Upper lobe of left lung (tissue), 4 donors: ENCODE measurements around the gene OPN5.

ENCODE experiments used
- POLR2A ChIP-seq, 4 donors: fragments of 450-650 bp; IDR thresholded peaks; one replicate each; pipeline ENCODE4 v1.5.1; 2016 to 2017; ENCODE audit warnings: antibody characterized with exemption in 4 of 4, mild to moderate bottlenecking in 2 of 4
- POLR2AphosphoS5 ChIP-seq, 2 donors: sonication (generic); formaldehyde crosslinking; IDR thresholded peaks; one replicate each; pipeline ENCODE4 v1.5.1; 2017; ENCODE audit warnings: antibody characterized with exemption in 2 of 2
- TF ChIP-seq, protein P1 (sequence below), 6 experiments: fragments of 450-650 bp in 4 of 6; fragments of 200-600 bp in 2 of 6; sonication (generic) in 2 of 6; IDR thresholded peaks; one replicate each; pipeline ENCODE4 v1.5.1; 2016 to 2019; ENCODE audit warnings: antibody characterized with exemption in 6 of 6

- TF ChIP-seq, protein P1, sequence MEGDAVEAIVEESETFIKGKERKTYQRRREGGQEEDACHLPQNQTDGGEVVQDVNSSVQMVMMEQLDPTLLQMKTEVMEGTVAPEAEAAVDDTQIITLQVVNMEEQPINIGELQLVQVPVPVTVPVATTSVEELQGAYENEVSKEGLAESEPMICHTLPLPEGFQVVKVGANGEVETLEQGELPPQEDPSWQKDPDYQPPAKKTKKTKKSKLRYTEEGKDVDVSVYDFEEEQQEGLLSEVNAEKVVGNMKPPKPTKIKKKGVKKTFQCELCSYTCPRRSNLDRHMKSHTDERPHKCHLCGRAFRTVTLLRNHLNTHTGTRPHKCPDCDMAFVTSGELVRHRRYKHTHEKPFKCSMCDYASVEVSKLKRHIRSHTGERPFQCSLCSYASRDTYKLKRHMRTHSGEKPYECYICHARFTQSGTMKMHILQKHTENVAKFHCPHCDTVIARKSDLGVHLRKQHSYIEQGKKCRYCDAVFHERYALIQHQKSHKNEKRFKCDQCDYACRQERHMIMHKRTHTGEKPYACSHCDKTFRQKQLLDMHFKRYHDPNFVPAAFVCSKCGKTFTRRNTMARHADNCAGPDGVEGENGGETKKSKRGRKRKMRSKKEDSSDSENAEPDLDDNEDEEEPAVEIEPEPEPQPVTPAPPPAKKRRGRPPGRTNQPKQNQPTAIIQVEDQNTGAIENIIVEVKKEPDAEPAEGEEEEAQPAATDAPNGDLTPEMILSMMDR (IDR thresholded peaks at IDR 0.05), result no peak
- TF ChIP-seq POLR2AphosphoS5 (IDR thresholded peaks at IDR 0.05), result no peak
- no peak for TF ChIP-seq POLR2A (IDR thresholded peaks at IDR 0.05)
Observed at GRCh38 chr6:47865206-47865605, 83.4 kb downstream of the OPN5 start.
